ENCODE data around the gene UGDH. TPM values are rescaled to one million over a fixed set of nuclear protein-coding genes. Genes with fewer than 3 reads are reported as not detected.
"Not testable (repeated sequence)": the region's sequence is repeated elsewhere in the genome, so short reads cannot be mapped to it uniquely, and the experiment has no call there.

UGDH gene
- total and polyA plus RNA-seq, 9 donors, result 37.5 to 78.1 (median 44.5) TPM

DNA sequence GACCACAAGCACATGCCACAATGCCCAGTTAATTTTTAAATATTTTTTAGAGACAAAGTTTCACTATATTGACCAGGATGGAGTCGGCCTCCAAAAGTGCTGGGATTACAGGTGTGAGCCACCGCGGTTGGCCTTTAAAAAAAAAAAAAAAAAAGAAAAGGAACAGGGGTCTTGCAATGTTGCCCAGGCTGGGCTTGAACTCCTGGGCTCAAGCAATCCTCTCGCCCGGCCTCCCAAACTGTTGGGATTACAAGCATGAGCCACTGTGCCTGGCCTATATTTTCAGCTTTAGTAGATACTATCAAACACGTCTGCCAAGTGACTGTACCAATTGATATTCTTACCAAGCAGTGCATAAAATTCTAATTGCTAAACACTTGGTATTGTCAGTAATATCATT lies 8.8 kb downstream of the UGDH start:
- Histone ChIP-seq H3K27ac (ENCODE audit: low read length) (no peak overlapping the region), H3K9me3 (replicated peaks; ENCODE audit: control insufficient read depth, low read depth, low read length) (no peaks in the 10 kb centered on the region), H3K36me3 (ENCODE audit: control insufficient read depth, insufficient read depth, low read length) (peaks cover 14% of the 10 kb centered on the region), H3K4me3 (ENCODE audit: low read length) (no peak overlapping the region), H3K27me3 (ENCODE audit: control insufficient read depth, insufficient read depth, low read length) (no peaks in the 10 kb centered on the region), H3K4me1 (ENCODE audit: control insufficient read depth, insufficient read depth, low read length) (no peaks in the 10 kb centered on the region)
- DNase-seq, result no peak
- WGBS (ENCODE audit: insufficient coverage), result 90% methylated on average over 2 of the region's 6 CpGs

DNA sequence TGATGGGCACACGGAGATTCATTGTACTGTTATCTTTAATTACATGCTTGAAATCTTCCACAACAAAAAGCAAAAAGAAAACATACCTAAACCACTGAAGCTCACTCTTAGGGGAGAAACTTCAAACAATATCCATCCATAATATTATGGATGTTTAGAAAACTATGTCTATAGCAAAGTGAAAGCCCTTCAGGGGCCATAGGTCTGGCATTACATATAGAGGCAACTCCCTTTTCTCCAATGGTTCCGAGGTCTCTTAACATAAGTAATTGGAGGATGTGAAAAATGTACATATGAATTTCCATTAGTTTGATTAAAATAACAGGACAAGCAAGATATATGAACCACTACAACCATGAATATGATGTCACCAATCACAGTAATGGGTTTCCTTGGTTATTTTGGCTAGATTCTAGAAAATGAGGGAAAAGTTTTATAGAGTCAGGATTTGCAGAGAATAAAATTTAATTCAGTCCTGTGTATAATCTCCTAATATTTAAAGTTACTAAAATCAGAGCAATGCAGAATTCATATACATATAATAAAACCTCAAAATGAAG lies 10.8 kb downstream of the UGDH start:
- Histone ChIP-seq H3K27ac (ENCODE audit: low read length) (no peak overlapping the region), H3K27me3 (ENCODE audit: control insufficient read depth, insufficient read depth, low read length) (no peaks in the 10 kb centered on the region), H3K9me3 (replicated peaks; ENCODE audit: control insufficient read depth, low read depth, low read length) (no peaks in the 10 kb centered on the region), H3K36me3 (ENCODE audit: control insufficient read depth, insufficient read depth, low read length) (peaks cover 25% of the 10 kb centered on the region), H3K4me3 (ENCODE audit: low read length) (no peak overlapping the region), H3K4me1 (ENCODE audit: control insufficient read depth, insufficient read depth, low read length) (no peaks in the 10 kb centered on the region)
- whole genome bisulfite sequencing (ENCODE audit: insufficient coverage), result no CpG with 5 or more reads among the region's 2 CpGs
- DNase-seq, result no peak

DNA sequence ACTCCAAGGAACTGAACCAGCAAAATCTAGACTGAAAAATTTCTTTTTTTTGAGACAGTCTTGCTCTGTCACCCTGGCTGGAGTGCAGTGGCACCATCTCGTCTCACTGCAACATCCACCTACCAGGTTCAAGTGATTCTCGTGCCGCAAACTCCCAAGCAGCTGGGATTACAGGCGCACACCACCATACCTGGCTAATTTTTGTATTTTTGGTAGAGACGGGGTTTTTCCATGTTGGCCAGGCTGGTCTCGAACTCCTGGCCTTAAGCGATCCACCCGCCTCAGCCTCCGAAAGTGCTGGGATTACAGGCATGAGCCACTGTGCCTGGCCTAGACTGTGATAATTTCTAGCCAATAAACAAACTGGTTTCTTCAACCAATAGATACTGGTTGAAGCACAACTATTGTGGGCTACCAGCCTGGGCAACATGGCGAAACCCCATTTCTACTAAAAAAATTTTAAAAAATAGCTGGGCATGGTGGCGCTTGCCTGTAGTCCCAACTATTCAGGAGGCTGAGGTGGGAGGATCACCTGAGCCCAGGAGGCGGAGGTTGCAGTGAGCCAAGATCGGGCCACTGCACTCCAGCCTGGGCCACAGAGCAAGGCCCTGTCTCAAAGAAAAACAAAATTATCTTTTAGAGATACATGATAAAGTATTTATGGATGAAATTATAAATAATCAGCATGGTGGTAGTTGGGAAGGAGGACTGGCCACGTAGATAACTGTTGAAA lies 11.4 kb downstream of the UGDH start:
- H3K9me3 ChIP-seq (replicated peaks; ENCODE audit: control insufficient read depth, low read depth, low read length); H3K27ac ChIP-seq (ENCODE audit: low read length); DNase-seq; H3K27me3 ChIP-seq (ENCODE audit: control insufficient read depth, insufficient read depth, low read length); H3K4me3 ChIP-seq (ENCODE audit: low read length); H3K4me1 ChIP-seq (ENCODE audit: control insufficient read depth, insufficient read depth, low read length): not testable (repeated sequence)
- H3K36me3 ChIP-seq (ENCODE audit: control insufficient read depth, insufficient read depth, low read length), result peaks cover 28% of the 10 kb centered on the region
- WGBS (ENCODE audit: insufficient coverage), result 98% methylated on average over 7 of the region's 14 CpGs

DNA sequence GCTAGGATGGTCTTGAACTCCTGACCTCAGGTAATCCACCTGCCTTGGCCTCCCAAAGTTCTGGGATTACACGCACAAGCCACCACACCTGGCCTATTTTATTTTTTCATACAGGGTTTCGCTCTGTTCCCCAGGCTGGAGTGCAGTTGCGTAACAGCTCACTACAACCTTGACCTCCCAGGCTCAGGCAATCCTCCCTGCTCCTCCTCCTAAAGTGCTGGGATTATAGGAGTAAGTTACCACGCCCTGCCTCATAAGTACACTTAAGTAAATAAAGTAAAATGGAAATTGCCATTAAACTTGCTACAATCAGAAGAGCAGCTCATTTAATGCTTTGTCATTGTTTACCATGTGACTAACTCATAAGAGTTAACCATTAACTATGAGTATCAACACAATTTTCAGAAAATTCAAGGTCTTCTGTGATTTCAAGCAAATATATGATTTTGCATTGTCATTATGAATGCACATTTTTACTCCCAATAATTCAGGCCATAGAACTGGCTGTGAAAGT lies 12.3 kb downstream of the UGDH start:
- H3K27ac ChIP-seq (ENCODE audit: low read length), result no peak overlapping the region
- no peaks in the 10 kb centered on the region for H3K4me1 ChIP-seq (ENCODE audit: control insufficient read depth, insufficient read depth, low read length)
- H3K36me3 ChIP-seq (ENCODE audit: control insufficient read depth, insufficient read depth, low read length), result peaks cover 30% of the 10 kb centered on the region
- DNase-seq, result no peak
- H3K27me3 ChIP-seq (ENCODE audit: control insufficient read depth, insufficient read depth, low read length), result no peaks in the 10 kb centered on the region
- no CpG with 5 or more reads among the region's 4 CpGs for WGBS (ENCODE audit: insufficient coverage)
- H3K4me3 ChIP-seq (ENCODE audit: low read length), result no peak overlapping the region
- H3K9me3 ChIP-seq (replicated peaks; ENCODE audit: control insufficient read depth, low read depth, low read length), result no peaks in the 10 kb centered on the region

DNA sequence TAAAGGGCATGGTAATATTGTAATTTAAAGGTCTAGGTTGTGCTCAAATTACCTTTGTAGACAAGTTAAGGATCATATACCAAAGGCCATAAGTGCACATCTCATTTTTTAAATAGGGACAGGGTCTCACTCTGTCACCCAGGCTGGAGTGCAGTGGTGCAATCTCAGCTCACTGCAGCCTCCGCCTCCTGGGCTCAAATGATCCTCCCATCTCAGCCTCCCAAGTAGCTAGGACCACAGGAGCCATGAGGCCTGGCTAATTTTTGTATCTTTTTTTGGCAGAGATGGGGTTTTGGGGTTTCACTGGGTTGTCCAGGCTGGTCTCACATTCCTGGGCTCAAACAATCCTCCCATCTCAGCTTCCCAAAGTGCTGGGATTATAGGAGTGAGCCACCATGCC lies 13.0 kb downstream of the UGDH start:
- H3K4me3 ChIP-seq (ENCODE audit: low read length); H3K9me3 ChIP-seq (replicated peaks; ENCODE audit: control insufficient read depth, low read depth, low read length); H3K27ac ChIP-seq (ENCODE audit: low read length); DNase-seq; H3K27me3 ChIP-seq (ENCODE audit: control insufficient read depth, insufficient read depth, low read length); H3K4me1 ChIP-seq (ENCODE audit: control insufficient read depth, insufficient read depth, low read length): not testable (repeated sequence)
- WGBS (ENCODE audit: insufficient coverage), result no CpG with 5 or more reads among the region's 1 CpG
- H3K36me3 ChIP-seq (ENCODE audit: control insufficient read depth, insufficient read depth, low read length), result peaks cover 33% of the 10 kb centered on the region

DNA sequence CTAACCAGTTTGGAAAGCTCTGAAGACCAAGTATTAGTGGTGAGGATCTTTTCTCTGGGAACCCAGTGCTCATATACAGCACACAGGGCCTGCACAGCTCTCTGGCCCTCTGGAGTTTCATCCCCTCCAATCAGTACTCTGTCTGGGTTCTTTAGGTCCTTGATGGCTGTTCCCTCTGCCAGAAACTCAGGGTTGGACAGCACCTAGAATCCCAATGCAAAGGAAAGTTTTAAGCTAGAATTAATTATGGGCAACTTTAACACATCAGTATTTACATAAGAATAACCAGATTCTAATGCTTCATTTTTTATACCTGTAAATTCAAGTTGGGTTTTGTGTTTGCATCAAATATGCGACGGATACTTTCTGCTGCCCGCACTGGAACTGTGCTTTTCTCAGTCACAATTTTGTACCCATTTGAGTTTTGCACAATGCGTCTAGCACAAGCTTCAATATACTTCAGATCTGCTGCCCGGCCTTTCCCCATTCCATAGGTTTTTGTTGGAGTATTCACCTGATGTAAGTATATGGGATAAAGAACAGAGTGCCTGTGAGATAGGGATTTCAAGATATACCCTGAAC lies 16.8 kb downstream of the UGDH start:
- Histone ChIP-seq H3K4me1 (ENCODE audit: control insufficient read depth, insufficient read depth, low read length) (no peaks in the 10 kb centered on the region), H3K36me3 (ENCODE audit: control insufficient read depth, insufficient read depth, low read length) (peaks cover 52% of the 10 kb centered on the region), H3K27me3 (ENCODE audit: control insufficient read depth, insufficient read depth, low read length) (no peaks in the 10 kb centered on the region), H3K27ac (ENCODE audit: low read length) (no peak overlapping the region), H3K4me3 (ENCODE audit: low read length) (no peak overlapping the region), H3K9me3 (replicated peaks; ENCODE audit: control insufficient read depth, low read depth, low read length) (no peaks in the 10 kb centered on the region)
- WGBS (ENCODE audit: insufficient coverage), result no CpG with 5 or more reads among the region's 5 CpGs
- no peak for DNase-seq

DNA sequence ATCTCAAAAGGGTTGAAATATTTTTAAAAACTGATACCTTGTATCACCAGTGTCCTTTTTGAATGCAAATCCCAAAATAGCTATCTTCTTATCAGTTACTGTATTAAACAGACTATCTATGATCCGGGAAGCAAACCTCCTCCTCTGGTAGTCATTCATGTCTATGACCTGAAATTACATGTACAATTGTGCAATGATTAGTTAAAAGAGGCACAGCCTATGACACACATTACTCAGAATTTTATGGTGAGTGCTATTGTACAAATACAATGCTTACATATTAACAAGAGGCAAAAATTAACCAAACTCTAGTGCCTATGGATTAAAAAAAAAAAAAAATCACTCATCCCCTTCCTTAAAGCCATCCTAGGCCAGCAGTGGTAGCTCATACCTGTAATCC lies 21.7 kb downstream of the UGDH start:
- H3K27me3 ChIP-seq (ENCODE audit: control insufficient read depth, insufficient read depth, low read length), result no peaks in the 10 kb centered on the region
- no peaks in the 10 kb centered on the region for H3K9me3 ChIP-seq (replicated peaks; ENCODE audit: control insufficient read depth, low read depth, low read length)
- no peaks in the 10 kb centered on the region for H3K4me1 ChIP-seq (ENCODE audit: control insufficient read depth, insufficient read depth, low read length)
- no peak overlapping the region for H3K4me3 ChIP-seq (ENCODE audit: low read length)
- H3K36me3 ChIP-seq (ENCODE audit: control insufficient read depth, insufficient read depth, low read length), result peaks cover 60% of the 10 kb centered on the region
- DNase-seq, result no peak
- no peak overlapping the region for H3K27ac ChIP-seq (ENCODE audit: low read length)
- no CpG with 5 or more reads among the region's 1 CpG for WGBS (ENCODE audit: insufficient coverage)

DNA sequence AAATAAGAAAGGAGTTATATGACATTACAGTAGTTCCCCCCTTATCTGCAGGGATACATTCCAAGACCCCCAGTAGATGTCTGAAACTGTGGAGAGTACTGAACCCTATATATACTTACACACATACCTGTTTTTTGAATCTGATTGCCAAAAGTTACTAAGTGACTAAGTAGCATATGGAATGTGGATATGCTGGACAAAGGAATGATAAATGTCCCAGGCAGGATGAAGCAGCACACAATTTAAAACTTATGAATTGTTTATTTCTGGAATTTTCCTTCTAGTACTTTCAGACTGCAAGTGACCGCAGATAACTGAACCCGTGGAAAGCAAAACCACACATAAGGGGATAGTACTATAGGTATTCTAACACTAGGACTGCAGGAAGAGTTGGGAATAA lies 22.7 kb downstream of the UGDH start:
- no peaks in the 10 kb centered on the region for H3K9me3 ChIP-seq (replicated peaks; ENCODE audit: control insufficient read depth, low read depth, low read length)
- H3K27me3 ChIP-seq (ENCODE audit: control insufficient read depth, insufficient read depth, low read length), result no peaks in the 10 kb centered on the region
- H3K4me1 ChIP-seq (ENCODE audit: control insufficient read depth, insufficient read depth, low read length), result no peaks in the 10 kb centered on the region
- H3K4me3 ChIP-seq (ENCODE audit: low read length), result no peak overlapping the region
- WGBS (ENCODE audit: insufficient coverage), result no CpG with 5 or more reads among the region's 2 CpGs
- no peak overlapping the region for H3K27ac ChIP-seq (ENCODE audit: low read length)
- DNase-seq, result no peak
- H3K36me3 ChIP-seq (ENCODE audit: control insufficient read depth, insufficient read depth, low read length), result peaks cover 54% of the 10 kb centered on the region

DNA sequence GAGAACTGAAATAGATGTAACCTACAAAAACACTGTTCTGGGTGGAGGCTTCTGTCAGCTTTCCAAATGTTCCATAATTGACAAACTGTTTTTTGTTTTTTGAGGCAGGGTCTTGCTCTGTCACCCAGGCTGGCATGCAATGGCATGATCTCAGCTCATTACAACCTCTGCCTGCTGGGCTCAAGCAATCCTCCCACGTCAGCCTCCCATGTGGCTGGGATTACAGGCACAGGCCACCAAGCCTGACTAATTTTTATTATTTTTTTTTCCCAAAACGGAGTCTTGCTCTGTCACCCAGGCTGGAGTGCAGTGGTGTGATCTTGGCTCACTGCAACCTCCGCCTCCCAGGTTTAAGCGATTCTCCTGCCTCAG lies 24.6 kb downstream of the UGDH start:
- peak; percentile 22 for DNase-seq
- H3K27ac ChIP-seq (ENCODE audit: low read length); H3K4me1 ChIP-seq (ENCODE audit: control insufficient read depth, insufficient read depth, low read length); H3K4me3 ChIP-seq (ENCODE audit: low read length); H3K27me3 ChIP-seq (ENCODE audit: control insufficient read depth, insufficient read depth, low read length); H3K9me3 ChIP-seq (replicated peaks; ENCODE audit: control insufficient read depth, low read depth, low read length): not testable (repeated sequence)
- peaks cover 45% of the 10 kb centered on the region for H3K36me3 ChIP-seq (ENCODE audit: control insufficient read depth, insufficient read depth, low read length)
- WGBS (ENCODE audit: insufficient coverage), result 43% methylated on average over 1 of the region's 4 CpGs

DNA sequence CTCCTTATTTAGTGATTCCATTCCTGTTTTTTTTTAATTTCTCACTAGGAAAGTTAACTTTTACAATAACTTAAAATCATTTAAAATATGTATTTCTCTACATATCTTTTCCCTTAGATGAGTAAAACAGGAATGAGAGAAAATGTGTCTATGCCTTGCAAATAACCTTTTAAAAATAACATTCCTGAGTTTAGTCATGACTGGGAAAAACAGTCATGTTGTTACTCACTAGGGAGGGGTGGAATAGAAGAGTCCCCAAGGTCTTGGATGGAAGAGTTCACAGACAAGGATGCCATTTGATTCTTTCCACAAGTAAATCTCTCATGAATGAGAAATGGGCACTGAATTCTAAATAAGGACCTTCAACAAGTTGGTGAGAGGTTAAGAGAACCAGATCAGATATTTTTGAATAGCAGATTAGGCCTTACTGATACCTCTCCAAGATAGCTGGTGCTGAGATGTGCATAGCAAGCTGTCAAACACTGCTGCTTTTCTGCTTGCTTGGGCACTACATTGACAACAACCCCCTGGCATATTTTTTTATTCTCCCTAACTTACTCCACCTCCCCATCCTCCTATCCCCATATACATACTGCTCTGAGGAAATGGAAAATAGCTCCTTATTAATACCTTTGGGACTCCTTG lies 25.1 kb downstream of the UGDH start:
- no peaks in the 10 kb centered on the region for H3K9me3 ChIP-seq (replicated peaks; ENCODE audit: control insufficient read depth, low read depth, low read length)
- H3K4me3 ChIP-seq (ENCODE audit: low read length), result no peak overlapping the region
- H3K4me1 ChIP-seq (ENCODE audit: control insufficient read depth, insufficient read depth, low read length), result no peaks in the 10 kb centered on the region
- no peak for DNase-seq
- H3K27ac ChIP-seq (ENCODE audit: low read length), result no peak overlapping the region
- H3K36me3 ChIP-seq (ENCODE audit: control insufficient read depth, insufficient read depth, low read length), result peaks cover 41% of the 10 kb centered on the region
- no peaks in the 10 kb centered on the region for H3K27me3 ChIP-seq (ENCODE audit: control insufficient read depth, insufficient read depth, low read length)

Measured in muscle of leg (tissue), 11 donors.